Left lung (tissue), 10 donors: ENCODE measurements around the gene RFX8. TPM values are rescaled to one million over a fixed set of nuclear protein-coding genes. Genes with fewer than 3 reads are reported as not detected.

ENCODE experiments used
- ATAC-seq: fragments of 200-7000 bp; cut with Tn5 transposase; one replicate; pipeline ENCODE4 v1.9.1; 2020; ENCODE audit warnings: moderate library complexity
- DNase-seq, 4 donors: peaks; one replicate each; pipeline ENCODE4 v3.0.0-alpha.2; 2013 to 2020
- H3K27ac ChIP-seq, 2 donors: fragments of 200-600 bp; sonication (generic) in 1 of 2; one replicate each; pipeline versions ENCODE4 v1.5.0 to v1.8.0; 2020 to 2021
- H3K27me3 ChIP-seq, 2 donors: fragments of 200-600 bp; sonication (generic) in 1 of 2; one replicate each; pipeline versions ENCODE4 v1.5.0 to v1.8.0; 2020 to 2021
- H3K36me3 ChIP-seq, 2 donors: fragments of 200-600 bp; sonication (generic) in 1 of 2; one replicate each; pipeline versions ENCODE4 v1.5.0 to v1.8.0; 2020 to 2021
- H3K4me1 ChIP-seq, 2 donors: fragments of 200-600 bp; one replicate each; pipeline ENCODE4 v1.8.0; 2021
- H3K4me3 ChIP-seq, 2 donors: fragments of 200-600 bp; sonication (generic) in 1 of 2; one replicate each; pipeline versions ENCODE4 v1.5.0 to v1.8.0; 2020 to 2021; ENCODE audit warnings: mild to moderate bottlenecking in 1 of 2
- H3K9me3 ChIP-seq, 2 donors: fragments of 200-600 bp; sonication (generic) in 1 of 2; one replicate each; pipeline versions ENCODE4 v1.5.0 to v1.8.0; 2020 to 2021
- intact Hi-C, 2 donors: fragments of 100-400 bp; cut with DNase I; formaldehyde crosslinking; loops; one replicate each; pipeline versions ENCODE4 v1.11.2 to v1.14.2; 2022
- polyA plus RNA-seq, 6 donors: library from polyadenylated mRNA; unstranded; fragments of 120-200 nt; gene quantifications; one replicate each; pipeline ENCODE4 v1.2.1, GENCODE V29; 2013; ENCODE audit not compliant: insufficient read length in 6 of 6
- total RNA-seq, 2 donors: library from RNA; stranded (reverse); fragmentation: NEBNext Ultra II Directional; extraction: Animal tissue kit (Norgen Biotek cat#: 25700); gene quantifications; one replicate each; pipeline ENCODE4 v1.2.1, GENCODE V29; 2021
- TF ChIP-seq, protein P1 (sequence below), 2 donors: fragments of 200-600 bp; sonication (generic) in 1 of 2; IDR thresholded peaks; one replicate each; pipeline versions ENCODE4 v1.5.0 to v1.8.0; 2021; ENCODE audit warnings: antibody characterized with exemption in 2 of 2
- donor health status: DM: no; HTN: yes; CAD: no.
- donor health status: DM: no; HTN: no; CAD: no.

Gene RFX8
- total and polyA plus RNA-seq, 8 donors: 0.41 to 1.6 (median 1.3) TPM; not detected in 1

DNA sequence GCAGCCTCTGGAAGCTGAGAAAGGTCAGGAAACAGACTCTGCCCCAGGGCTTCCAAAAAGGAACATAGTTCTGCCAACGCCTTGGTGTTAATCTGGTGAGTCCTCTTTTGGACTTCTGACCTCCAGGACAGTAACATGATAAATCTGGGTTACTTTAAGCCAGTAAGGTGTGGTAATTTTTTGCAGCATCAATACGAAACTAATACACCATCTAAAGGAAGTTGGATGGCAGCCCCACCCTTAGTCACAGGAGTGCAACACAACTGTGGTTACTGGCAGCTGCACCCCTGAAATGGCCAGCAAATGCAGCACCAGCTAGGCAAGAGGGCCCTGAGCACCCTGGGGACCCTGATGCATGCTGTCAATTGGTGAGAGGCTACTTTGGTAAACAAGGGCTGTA, 113.4 kb downstream of the RFX8 start:
- no peak overlapping the region for H3K27ac ChIP-seq

DNA sequence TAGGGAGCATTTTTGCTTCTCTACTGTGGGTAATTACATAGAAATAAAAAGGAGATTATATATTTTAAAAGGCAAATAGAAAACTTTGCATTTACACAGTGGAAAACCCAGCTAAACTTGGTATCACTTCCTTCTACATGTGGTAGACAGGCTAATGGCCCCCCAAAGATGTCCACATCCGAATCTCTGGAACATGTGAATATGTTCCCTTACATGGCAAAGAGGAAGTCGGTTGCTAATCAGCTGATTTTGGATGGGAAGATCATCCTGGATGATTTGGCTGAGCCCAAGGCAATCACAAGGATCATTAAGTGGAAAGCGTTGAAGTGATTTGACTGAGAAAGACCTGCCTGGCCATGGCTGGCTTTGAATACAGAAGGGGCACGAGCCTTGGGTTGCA, 113.8 kb downstream of the RFX8 start:
- H3K4me3 ChIP-seq: no peak overlapping the region
- H3K36me3 ChIP-seq: no peaks in the 10 kb centered on the region
- no peak for DNase-seq
- ATAC-seq: no peak
- H3K27ac ChIP-seq: no peak overlapping the region
- intact Hi-C loops: no loop called here
- H3K27me3 ChIP-seq: no peaks in the 10 kb centered on the region
- peaks cover 0 to 7% of the 10 kb centered on the region in 2 donors for H3K4me1 ChIP-seq
- TF ChIP-seq, protein P1, sequence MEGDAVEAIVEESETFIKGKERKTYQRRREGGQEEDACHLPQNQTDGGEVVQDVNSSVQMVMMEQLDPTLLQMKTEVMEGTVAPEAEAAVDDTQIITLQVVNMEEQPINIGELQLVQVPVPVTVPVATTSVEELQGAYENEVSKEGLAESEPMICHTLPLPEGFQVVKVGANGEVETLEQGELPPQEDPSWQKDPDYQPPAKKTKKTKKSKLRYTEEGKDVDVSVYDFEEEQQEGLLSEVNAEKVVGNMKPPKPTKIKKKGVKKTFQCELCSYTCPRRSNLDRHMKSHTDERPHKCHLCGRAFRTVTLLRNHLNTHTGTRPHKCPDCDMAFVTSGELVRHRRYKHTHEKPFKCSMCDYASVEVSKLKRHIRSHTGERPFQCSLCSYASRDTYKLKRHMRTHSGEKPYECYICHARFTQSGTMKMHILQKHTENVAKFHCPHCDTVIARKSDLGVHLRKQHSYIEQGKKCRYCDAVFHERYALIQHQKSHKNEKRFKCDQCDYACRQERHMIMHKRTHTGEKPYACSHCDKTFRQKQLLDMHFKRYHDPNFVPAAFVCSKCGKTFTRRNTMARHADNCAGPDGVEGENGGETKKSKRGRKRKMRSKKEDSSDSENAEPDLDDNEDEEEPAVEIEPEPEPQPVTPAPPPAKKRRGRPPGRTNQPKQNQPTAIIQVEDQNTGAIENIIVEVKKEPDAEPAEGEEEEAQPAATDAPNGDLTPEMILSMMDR (IDR thresholded peaks at IDR 0.05): no peak
- H3K9me3 ChIP-seq: no peaks in the 10 kb centered on the region

More for the DNA sequence above, 113.4 kb downstream of the RFX8 start:
- intact Hi-C loops: no loop called here
- Histone ChIP-seq H3K27me3 (no peaks in the 10 kb centered on the region), H3K9me3 (no peaks in the 10 kb centered on the region), H3K4me3 (no peak overlapping the region), H3K4me1 (peaks cover 0 to 7% of the 10 kb centered on the region in 2 donors), H3K36me3 (no peaks in the 10 kb centered on the region)
- no peak for ATAC-seq
- no peak for DNase-seq
- TF ChIP-seq, protein P1 (IDR thresholded peaks at IDR 0.05): no peak

DNA sequence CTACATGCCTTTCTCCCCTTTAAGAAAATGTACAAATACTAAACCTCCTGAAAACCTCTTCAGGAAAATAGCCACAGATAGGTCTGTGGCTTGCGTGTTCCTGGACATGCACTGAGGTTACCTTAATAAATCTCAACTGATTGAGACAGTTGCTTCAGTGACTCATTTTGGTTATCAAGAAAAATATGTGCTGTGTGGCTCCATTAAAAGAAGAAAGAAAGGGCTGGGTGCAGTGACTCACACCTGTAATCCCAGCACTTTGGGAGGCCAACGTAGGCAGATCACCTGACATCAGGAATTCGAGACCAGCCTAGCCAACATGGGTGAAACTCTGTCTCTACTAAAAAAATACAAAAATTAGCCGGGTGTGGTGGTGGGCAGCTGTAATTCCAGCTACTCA, 114.7 kb downstream of the RFX8 start:
- no peak for ATAC-seq
- TF ChIP-seq, protein P1 (IDR thresholded peaks at IDR 0.05): no peak
- H3K4me1 ChIP-seq: peaks cover 0 to 7% of the 10 kb centered on the region in 2 donors
- no peaks in the 10 kb centered on the region for H3K27me3 ChIP-seq
- H3K27ac ChIP-seq: no peak overlapping the region
- H3K36me3 ChIP-seq: no peaks in the 10 kb centered on the region
- no peak overlapping the region for H3K4me3 ChIP-seq
- no peak for DNase-seq
- H3K9me3 ChIP-seq: no peaks in the 10 kb centered on the region
- intact Hi-C loops: no loop called here

DNA sequence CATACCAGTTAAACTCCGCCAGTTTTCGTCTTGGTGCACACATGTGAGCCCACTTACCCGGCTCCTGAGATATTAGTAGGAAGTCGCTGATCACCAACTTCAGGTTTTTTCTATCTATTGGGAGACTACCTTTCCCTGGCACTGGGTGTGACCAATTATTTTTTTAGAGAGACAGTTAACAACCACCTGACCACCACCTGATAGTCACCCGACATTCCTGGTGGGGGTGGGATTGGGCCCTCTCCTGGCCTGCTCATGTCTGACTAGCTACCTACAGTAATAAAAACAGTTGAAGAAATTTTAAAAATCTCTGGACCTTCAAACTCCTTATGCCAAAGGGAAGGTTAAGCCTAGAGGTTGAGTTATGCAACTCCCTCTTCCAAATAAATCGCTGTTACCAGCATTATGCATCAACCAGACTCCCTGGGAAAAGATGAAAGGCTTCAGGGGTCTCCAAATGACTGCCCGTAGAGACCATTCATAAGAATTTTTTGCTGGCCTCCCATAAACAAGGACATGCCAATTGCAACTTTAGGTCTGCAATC, 115.4 kb downstream of the RFX8 start:
- Histone ChIP-seq H3K9me3 (no peaks in the 10 kb centered on the region), H3K4me1 (peaks cover 0 to 7% of the 10 kb centered on the region in 2 donors), H3K27ac (no peak overlapping the region), H3K36me3 (no peaks in the 10 kb centered on the region), H3K4me3 (no peak overlapping the region), H3K27me3 (no peaks in the 10 kb centered on the region)
- TF ChIP-seq, protein P1 (IDR thresholded peaks at IDR 0.05): no peak
- DNase-seq: no peak
- intact Hi-C loops: no loop called here
- no peak for ATAC-seq

DNA sequence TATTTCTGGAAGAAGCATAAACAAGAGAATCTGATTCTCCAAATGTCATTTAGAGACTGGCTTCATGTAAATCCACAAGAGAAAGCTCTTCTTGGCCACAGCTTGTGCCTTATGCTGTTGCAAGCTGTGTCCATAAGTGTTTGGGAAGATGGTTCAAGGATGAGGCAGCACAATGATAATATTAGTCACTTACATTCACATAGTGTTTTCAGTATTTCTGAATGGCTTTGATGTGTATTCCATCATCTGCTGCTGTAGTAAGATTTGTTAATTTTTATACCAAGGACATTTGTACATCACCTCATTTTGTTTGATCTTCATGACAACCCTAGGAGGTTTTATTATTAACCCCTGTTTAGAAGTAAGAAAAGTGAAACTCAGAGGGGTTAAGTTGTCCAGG, 117.5 kb downstream of the RFX8 start:
- no peaks in the 10 kb centered on the region for H3K9me3 ChIP-seq
- H3K4me1 ChIP-seq: peaks cover 0 to 7% of the 10 kb centered on the region in 2 donors
- TF ChIP-seq, protein P1 (IDR thresholded peaks at IDR 0.05): no peak
- DNase-seq (no peak), ATAC-seq (no peak)
- intact Hi-C loops: no loop called here
- H3K27ac ChIP-seq: no peak overlapping the region
- no peak overlapping the region for H3K4me3 ChIP-seq
- H3K27me3 ChIP-seq: no peaks in the 10 kb centered on the region
- no peaks in the 10 kb centered on the region for H3K36me3 ChIP-seq
